Neural cell (in vitro differentiated cells): ENCODE measurements around the gene FGF12. TPM values are rescaled to one million over a fixed set of nuclear protein-coding genes. Genes with fewer than 3 reads are reported as not detected.

Source experiments
- H2AFZ ChIP-seq: fragments of 200-600, 300-800 bp; sonication (generic), shearing (Covaris generic); 2 replicates; pipeline ENCODE4 v1.6.0; 2014; ENCODE audit warnings: low read depth, mild to moderate bottlenecking, antibody characterized with exemption, low read length, moderate library complexity
- H3F3A ChIP-seq: fragments of 200-600 bp; shearing (Covaris generic); 2 replicates; pipeline ENCODE4 v1.6.1; 2016; ENCODE audit warnings: mild to moderate bottlenecking, moderate library complexity, mixed read lengths, antibody characterized with exemption, low read length; ENCODE audit not compliant: insufficient read depth, poor library complexity, severe bottlenecking
- H3K27ac ChIP-seq: fragments of 200-600, 300-800 bp; sonication (generic), shearing (Covaris generic); 2 replicates; pipeline ENCODE4 v1.5.1; 2014; ENCODE audit warnings: mild to moderate bottlenecking, low read length, moderate library complexity
- H3K27me3 ChIP-seq: fragments of 300-800, 200-600 bp; sonication (generic), shearing (Covaris generic); 2 replicates; pipeline ENCODE4 v1.6.0; 2014; ENCODE audit warnings: mild to moderate bottlenecking, low read depth, low read length, moderate library complexity; ENCODE audit not compliant: insufficient read depth
- H3K36me3 ChIP-seq: fragments of 300-800, 200-600 bp; sonication (generic), shearing (Covaris generic); 2 replicates; pipeline ENCODE4 v1.5.1; 2014; ENCODE audit warnings: mild to moderate bottlenecking, antibody characterized with exemption, low read length, moderate library complexity; ENCODE audit not compliant: insufficient read depth
- H3K4me2 ChIP-seq: fragments of 300-800, 200-600 bp; sonication (generic), shearing (Covaris generic); 2 replicates; pipeline ENCODE4 v1.6.0; 2014; ENCODE audit warnings: mild to moderate bottlenecking, low read length
- H3K4me3 ChIP-seq: fragments of 300-800, 200-600 bp; sonication (generic), shearing (Covaris generic); 2 replicates; pipeline ENCODE4 v1.5.1; 2014; ENCODE audit warnings: mild to moderate bottlenecking, low read length, moderate library complexity
- H3K79me2 ChIP-seq: fragments of 200-600 bp; shearing (Covaris generic); replicated peaks from 2 replicates; pipeline ENCODE4 v1.6.0; 2014; ENCODE audit warnings: mild to moderate bottlenecking, low read length, moderate library complexity; ENCODE audit not compliant: insufficient read depth
- H3K9ac ChIP-seq: fragments of 300-800, 200-600 bp; sonication (generic), shearing (Covaris generic); 2 replicates; pipeline ENCODE4 v1.6.1; 2016; ENCODE audit warnings: mild to moderate bottlenecking, low read length, mixed read lengths
- H3K9me2 ChIP-seq: fragments of 200-600 bp; shearing (Covaris generic); 2 replicates; pipeline ENCODE4 v1.6.1; 2016; ENCODE audit warnings: mild to moderate bottlenecking, low read length, mixed read lengths; ENCODE audit not compliant: insufficient read depth
- H3K9me3 ChIP-seq: fragments of 200-600, 300-800 bp; sonication (generic), shearing (Covaris generic); 2 replicates; pipeline ENCODE4 v1.6.1; 2016; ENCODE audit warnings: mild to moderate bottlenecking, mixed run types, low read length, moderate library complexity, mixed read lengths
- H4K20me1 ChIP-seq: fragments of 200-600 bp; shearing (Covaris generic); 2 replicates; pipeline ENCODE4 v1.6.1; 2016; ENCODE audit warnings: mild to moderate bottlenecking, mixed run types; ENCODE audit not compliant: insufficient read depth
- EP300 ChIP-seq: fragments of 450-650 bp; conservative IDR thresholded peaks from 2 replicates; pipeline ENCODE4 v1.6.1; 2014; ENCODE audit warnings: antibody characterized with exemption, mild to moderate bottlenecking, moderate library complexity; ENCODE audit not compliant: poor library complexity, severe bottlenecking
- EZH2 ChIP-seq: fragments of 200-600, 300-800 bp; shearing (Covaris generic), sonication (generic); IDR thresholded peaks from 2 replicates; pipeline ENCODE4 v1.6.1; 2014; ENCODE audit warnings: antibody characterized with exemption, low read length, borderline replicate concordance, mild to moderate bottlenecking; ENCODE audit not compliant: insufficient read depth, poor library complexity, severe bottlenecking
- MXI1 ChIP-seq: fragments of 450-650 bp; conservative IDR thresholded peaks from 2 replicates; pipeline ENCODE4 v1.6.1; 2014; ENCODE audit warnings: antibody characterized with exemption, mild to moderate bottlenecking; ENCODE audit not compliant: poor library complexity, severe bottlenecking
- POLR2AphosphoS5 ChIP-seq: IDR thresholded peaks from 2 replicates; pipeline ENCODE4 v1.6.1; 2012
- RAD21 ChIP-seq: fragments of 450-650 bp; conservative IDR thresholded peaks from 2 replicates; pipeline ENCODE4 v1.6.1; 2014; ENCODE audit warnings: antibody characterized with exemption, mild to moderate bottlenecking, moderate library complexity
- SMC3 ChIP-seq: fragments of 450-650 bp; conservative IDR thresholded peaks from 2 replicates; pipeline ENCODE4 v1.6.1; 2014; ENCODE audit warnings: antibody characterized with exemption, mild to moderate bottlenecking, moderate library complexity; ENCODE audit not compliant: poor library complexity
- TAF1 ChIP-seq: IDR thresholded peaks from 2 replicates; pipeline ENCODE4 v1.6.1; 2012; ENCODE audit warnings: low read depth
- polyA plus RNA-seq: library from polyadenylated mRNA; depleted of rRNA; stranded (reverse); fragments of >200 nt; gene quantifications from 2 replicates; pipeline ENCODE4 v1.2.3, GENCODE V29; 2014
- TF ChIP-seq, protein P1 (sequence below): IDR thresholded peaks from 2 replicates; pipeline ENCODE4 v1.6.1; 2012; ENCODE audit warnings: borderline replicate concordance
- TF ChIP-seq, protein P2 (sequence below): fragments of 450-650 bp; IDR thresholded peaks from 2 replicates; pipeline ENCODE4 v1.5.1; 2014; ENCODE audit warnings: antibody characterized with exemption, mild to moderate bottlenecking, moderate library complexity; ENCODE audit not compliant: poor library complexity, severe bottlenecking

Gene FGF12
- polyA plus RNA-seq, 1 donor from 2014 or later, result 4.8 TPM

DNA sequence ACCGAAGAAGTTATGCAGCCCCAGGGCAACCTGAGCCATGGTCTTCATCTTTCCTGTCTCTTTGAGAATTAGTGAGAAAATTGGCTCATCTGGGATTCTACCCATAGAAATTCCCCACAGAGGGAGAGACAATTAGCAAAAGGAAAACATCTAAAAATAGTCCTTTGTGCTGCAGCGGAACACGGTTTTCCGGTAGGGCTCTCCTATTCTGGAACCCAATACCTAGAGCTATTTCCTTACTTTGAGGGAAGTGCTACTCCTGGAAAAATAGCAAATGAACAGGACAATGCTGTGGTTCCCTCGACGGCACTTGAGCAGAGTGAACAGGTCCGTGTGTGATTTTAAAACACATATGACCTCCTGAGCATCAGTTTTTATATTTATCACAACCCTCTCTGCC is 210.5 kb downstream of the FGF12 start:
- Histone ChIP-seq H3K36me3 (no peaks in the 10 kb centered on the region), H3K9me3 (no peaks in the 10 kb centered on the region), H3K9ac (no peak overlapping the region), H3F3A (no peaks in the 10 kb centered on the region), H3K79me2 (no peaks in the 10 kb centered on the region), H3K4me3 (no peak overlapping the region), H3K27me3 (peaks cover 64% of the 10 kb centered on the region), H3K9me2 (no peaks in the 10 kb centered on the region), H2AFZ (no peak overlapping the region), H4K20me1 (no peaks in the 10 kb centered on the region), H3K27ac (no peak overlapping the region), H3K4me2 (no peak overlapping the region)
- TF ChIP-seq MXI1 (no peak), SMC3 (no peak), EP300 (no peak), POLR2AphosphoS5 (no peak), EZH2 (no peak), TAF1 (no peak)
- TF ChIP-seq, protein P1, sequence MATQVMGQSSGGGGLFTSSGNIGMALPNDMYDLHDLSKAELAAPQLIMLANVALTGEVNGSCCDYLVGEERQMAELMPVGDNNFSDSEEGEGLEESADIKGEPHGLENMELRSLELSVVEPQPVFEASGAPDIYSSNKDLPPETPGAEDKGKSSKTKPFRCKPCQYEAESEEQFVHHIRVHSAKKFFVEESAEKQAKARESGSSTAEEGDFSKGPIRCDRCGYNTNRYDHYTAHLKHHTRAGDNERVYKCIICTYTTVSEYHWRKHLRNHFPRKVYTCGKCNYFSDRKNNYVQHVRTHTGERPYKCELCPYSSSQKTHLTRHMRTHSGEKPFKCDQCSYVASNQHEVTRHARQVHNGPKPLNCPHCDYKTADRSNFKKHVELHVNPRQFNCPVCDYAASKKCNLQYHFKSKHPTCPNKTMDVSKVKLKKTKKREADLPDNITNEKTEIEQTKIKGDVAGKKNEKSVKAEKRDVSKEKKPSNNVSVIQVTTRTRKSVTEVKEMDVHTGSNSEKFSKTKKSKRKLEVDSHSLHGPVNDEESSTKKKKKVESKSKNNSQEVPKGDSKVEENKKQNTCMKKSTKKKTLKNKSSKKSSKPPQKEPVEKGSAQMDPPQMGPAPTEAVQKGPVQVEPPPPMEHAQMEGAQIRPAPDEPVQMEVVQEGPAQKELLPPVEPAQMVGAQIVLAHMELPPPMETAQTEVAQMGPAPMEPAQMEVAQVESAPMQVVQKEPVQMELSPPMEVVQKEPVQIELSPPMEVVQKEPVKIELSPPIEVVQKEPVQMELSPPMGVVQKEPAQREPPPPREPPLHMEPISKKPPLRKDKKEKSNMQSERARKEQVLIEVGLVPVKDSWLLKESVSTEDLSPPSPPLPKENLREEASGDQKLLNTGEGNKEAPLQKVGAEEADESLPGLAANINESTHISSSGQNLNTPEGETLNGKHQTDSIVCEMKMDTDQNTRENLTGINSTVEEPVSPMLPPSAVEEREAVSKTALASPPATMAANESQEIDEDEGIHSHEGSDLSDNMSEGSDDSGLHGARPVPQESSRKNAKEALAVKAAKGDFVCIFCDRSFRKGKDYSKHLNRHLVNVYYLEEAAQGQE, result no peak
- TF ChIP-seq, protein P2, sequence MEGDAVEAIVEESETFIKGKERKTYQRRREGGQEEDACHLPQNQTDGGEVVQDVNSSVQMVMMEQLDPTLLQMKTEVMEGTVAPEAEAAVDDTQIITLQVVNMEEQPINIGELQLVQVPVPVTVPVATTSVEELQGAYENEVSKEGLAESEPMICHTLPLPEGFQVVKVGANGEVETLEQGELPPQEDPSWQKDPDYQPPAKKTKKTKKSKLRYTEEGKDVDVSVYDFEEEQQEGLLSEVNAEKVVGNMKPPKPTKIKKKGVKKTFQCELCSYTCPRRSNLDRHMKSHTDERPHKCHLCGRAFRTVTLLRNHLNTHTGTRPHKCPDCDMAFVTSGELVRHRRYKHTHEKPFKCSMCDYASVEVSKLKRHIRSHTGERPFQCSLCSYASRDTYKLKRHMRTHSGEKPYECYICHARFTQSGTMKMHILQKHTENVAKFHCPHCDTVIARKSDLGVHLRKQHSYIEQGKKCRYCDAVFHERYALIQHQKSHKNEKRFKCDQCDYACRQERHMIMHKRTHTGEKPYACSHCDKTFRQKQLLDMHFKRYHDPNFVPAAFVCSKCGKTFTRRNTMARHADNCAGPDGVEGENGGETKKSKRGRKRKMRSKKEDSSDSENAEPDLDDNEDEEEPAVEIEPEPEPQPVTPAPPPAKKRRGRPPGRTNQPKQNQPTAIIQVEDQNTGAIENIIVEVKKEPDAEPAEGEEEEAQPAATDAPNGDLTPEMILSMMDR, result no peak

DNA sequence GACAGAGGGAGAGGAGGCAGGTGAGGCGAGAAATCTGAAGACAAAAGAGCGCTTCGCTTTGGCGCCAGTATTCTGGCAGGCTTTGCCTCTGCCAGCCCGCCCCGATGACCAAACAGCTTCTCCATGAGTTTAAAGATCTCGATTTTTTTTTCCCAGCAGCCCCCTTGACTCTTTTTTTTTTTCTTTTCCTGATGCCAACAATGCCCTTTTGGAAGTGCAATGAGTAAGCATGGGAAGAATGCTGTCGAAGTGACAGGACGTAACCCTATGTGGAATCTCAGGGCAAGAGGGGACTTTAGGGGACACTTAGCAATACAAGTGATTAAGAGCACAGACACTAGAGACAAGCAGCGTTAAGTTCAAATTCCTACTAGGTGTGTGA is 211.7 kb downstream of the FGF12 start:
- H3K9me3 ChIP-seq, result peaks cover 6% of the 10 kb centered on the region
- no peak overlapping the region for H3K27ac ChIP-seq
- H3K4me3 ChIP-seq, result peak overlapping the region; percentile 70
- no peaks in the 10 kb centered on the region for H3K9me2 ChIP-seq
- H2AFZ ChIP-seq, result no peak overlapping the region
- TF ChIP-seq TAF1 (no peak), POLR2AphosphoS5 (no peak), SMC3 (no peak), MXI1 (no peak), EZH2 (no peak), RAD21 (no peak), EP300 (no peak)
- TF ChIP-seq, protein P2, result no peak
- TF ChIP-seq, protein P1, result no peak
- no peaks in the 10 kb centered on the region for H3F3A ChIP-seq
- no peaks in the 10 kb centered on the region for H4K20me1 ChIP-seq
- H3K79me2 ChIP-seq, result no peaks in the 10 kb centered on the region
- peaks cover 71% of the 10 kb centered on the region for H3K27me3 ChIP-seq
- peak overlapping the region; percentile 79 for H3K4me2 ChIP-seq
- H3K36me3 ChIP-seq, result no peaks in the 10 kb centered on the region
- no peak overlapping the region for H3K9ac ChIP-seq
